IPS-18c (cell line): Measurements from ENCODE around the gene GNA15.
A peak's percentile ranks its signal among the peaks of the same experiment; 100 is the strongest.

Source experiments
- H3K4me3 ChIP-seq: 2 replicates; pipeline ENCODE4 v1.7.0; 2013; ENCODE audit warnings: low read depth, mild to moderate bottlenecking, low read length, moderate library complexity; ENCODE audit not compliant: insufficient read depth
- H3K9me3 ChIP-seq: one replicate; pipeline ENCODE4 v1.6.1; 2013; ENCODE audit warnings: mild to moderate bottlenecking, low read length, moderate library complexity; ENCODE audit not compliant: control insufficient read depth, insufficient read depth

Gene GNA15

GRCh38 chr19:3132971-3133792, 2.7 kb upstream of the GNA15 start:
- H3K9me3 ChIP-seq, result no peaks in the 10 kb centered on the region
- no peak overlapping the region for H3K4me3 ChIP-seq

- H3K9me3 ChIP-seq, result no peaks in the 10 kb centered on the region
- no peak overlapping the region for H3K4me3 ChIP-seq
Measured at GRCh38 chr19:3133793-3134116, 2.1 kb upstream of the GNA15 start.

- no peak overlapping the region for H3K4me3 ChIP-seq
- no peaks in the 10 kb centered on the region for H3K9me3 ChIP-seq
Measured at GRCh38 chr19:3136684-3137055, 837 bp downstream of the GNA15 start.

- Histone ChIP-seq H3K4me3 (no peak overlapping the region), H3K9me3 (no peaks in the 10 kb centered on the region)
Measured at GRCh38 chr19:3137119-3137518, 1.3 kb downstream of the GNA15 start.

GRCh38 chr19:3138268-3138667, 2.4 kb downstream of the GNA15 start:
- Histone ChIP-seq H3K4me3 (no peak overlapping the region), H3K9me3 (no peaks in the 10 kb centered on the region)

GRCh38 chr19:3140667-3141038, 4.8 kb downstream of the GNA15 start:
- no peak overlapping the region for H3K4me3 ChIP-seq
- no peaks in the 10 kb centered on the region for H3K9me3 ChIP-seq

- H3K9me3 ChIP-seq, result no peaks in the 10 kb centered on the region
- H3K4me3 ChIP-seq, result no peak overlapping the region
Measured at GRCh38 chr19:3142292-3142670, 6.4 kb downstream of the GNA15 start.

GRCh38 chr19:3142781-3143337, 7.0 kb downstream of the GNA15 start:
- no peak overlapping the region for H3K4me3 ChIP-seq
- H3K9me3 ChIP-seq, result no peaks in the 10 kb centered on the region

GRCh38 chr19:3145909-3146676, 10.3 kb downstream of the GNA15 start:
- H3K4me3 ChIP-seq, result no peak overlapping the region
- H3K9me3 ChIP-seq, result no peaks in the 10 kb centered on the region

- no peaks in the 10 kb centered on the region for H3K9me3 ChIP-seq
- no peak overlapping the region for H3K4me3 ChIP-seq
Measured at GRCh38 chr19:3146677-3147100, 10.9 kb downstream of the GNA15 start.

- Histone ChIP-seq H3K4me3 (no peak overlapping the region), H3K9me3 (no peaks in the 10 kb centered on the region)
Measured at GRCh38 chr19:3148503-3148902, 12.7 kb downstream of the GNA15 start.

- no peaks in the 10 kb centered on the region for H3K9me3 ChIP-seq
- no peak overlapping the region for H3K4me3 ChIP-seq
Measured at GRCh38 chr19:3149089-3149488, 13.3 kb downstream of the GNA15 start.

- H3K4me3 ChIP-seq, result no peak overlapping the region
- no peaks in the 10 kb centered on the region for H3K9me3 ChIP-seq
Measured at GRCh38 chr19:3149526-3150505, 14.0 kb downstream of the GNA15 start.

- H3K9me3 ChIP-seq, result no peaks in the 10 kb centered on the region
- peak overlapping the region; percentile 20; the same call in 1 of the 2 replicates for H3K4me3 ChIP-seq
Measured at GRCh38 chr19:3150739-3151329, 15.0 kb downstream of the GNA15 start.

- Histone ChIP-seq H3K4me3 (peak overlapping the region; percentile 20; the same call in 1 of the 2 replicates), H3K9me3 (no peaks in the 10 kb centered on the region)
Measured at GRCh38 chr19:3151563-3152418, 16.0 kb downstream of the GNA15 start.

- no peaks in the 10 kb centered on the region for H3K9me3 ChIP-seq
Measured at GRCh38 chr19:3152419-3152780, 16.6 kb downstream of the GNA15 start.

More at GRCh38 chr19:3152419-3152780, 16.6 kb downstream of the GNA15 start:
- H3K4me3 ChIP-seq, result no peak overlapping the region
